NCI-H345 (cell line): ENCODE data around the gene CPSF6.

Source experiments
- DNase-seq: peaks from one replicate; lab custom pipeline; 2025; lab: John Stamatoyannopoulos, UW

CPSF6 gene

GRCh38 chr12:69321351-69321750, 82.0 kb downstream of the CPSF6 start:
- no peak for DNase-seq
